GM12878 (cell line): Measurements from ENCODE around the gene SLC24A4. TPM values are rescaled to one million over a fixed set of nuclear protein-coding genes. Genes with fewer than 3 reads are reported as not detected.

Experiments used
- ATAC-seq: fragments of 200-7000 bp; cut with Tn5 transposase; 3 replicates; pipeline ENCODE4 v1.9.1; 2020; ENCODE audit warnings: mild to moderate bottlenecking, moderate library complexity
- BruUV-seq: library from RNA; stranded (reverse); fragments of 400-500 nt; replicated peaks from 2 replicates; lab custom pipeline; 2021; lab: Mats Ljungman, UMichigan
- CTCF ChIA-PET: fragments of 300-600 bp; sonication (Branson Sonifier 250); formaldehyde crosslinking; extraction: SDS; loops from one replicate; lab custom pipeline; 2021; ENCODE audit warnings: inconsistent platforms; lab: Yijun Ruan, JAX
- POLR2A ChIA-PET: fragments of 350-600 bp; formaldehyde crosslinking; extraction: SDS; loops from one replicate; lab custom pipeline; 2021; ENCODE audit warnings: inconsistent platforms; lab: Charles Lee
- RAD21 ChIA-PET: fragments of 300-600 bp; sonication (Branson Sonifier 250); formaldehyde crosslinking; loops from one replicate; lab custom pipeline; 2023; ENCODE audit warnings: antibody characterized with exemption; ENCODE audit not compliant: unreplicated experiment; lab: Charles Lee
- SMC1A ChIA-PET: fragments of 300-600 bp; sonication (Branson Sonifier 250); formaldehyde crosslinking; loops from one replicate; lab custom pipeline; 2023; ENCODE audit not compliant: unreplicated experiment, uncharacterized antibody; lab: Charles Lee
- DNase-seq: peaks from one replicate; pipeline ENCODE4 v3.0.0-alpha.2; 2011; ENCODE audit warnings: low read depth, low spot score
- FAIRE-seq: peaks from 3 replicates; lab custom pipeline; 2011; peaks lifted over from hg19 to GRCh38; lab: Jason Lieb, UNC
- H2AFZ ChIP-seq: 2 replicates; pipeline ENCODE4 v1.6.0; 2011; ENCODE audit warnings: low read depth, low read length, control low read depth; ENCODE audit not compliant: control insufficient read depth
- H3K27ac ChIP-seq: 2 replicates; pipeline ENCODE4 v1.5.1; 2011; ENCODE audit warnings: control low read depth; ENCODE audit not compliant: control insufficient read depth, insufficient read depth
- H3K27me3 ChIP-seq, 2 experiments: replicated peaks in 1 of 2; 2 replicates each; pipeline versions ENCODE4 v1.6.0 to v1.6.1; 2011; ENCODE audit warnings: low read length in 1 of 2; ENCODE audit not compliant: control insufficient read depth in 2 of 2, insufficient read depth in 2 of 2
- H3K36me3 ChIP-seq, 2 experiments: 2 replicates each; pipeline ENCODE4 v1.5.1; 2011; ENCODE audit warnings: low read length in 1 of 2; ENCODE audit not compliant: control insufficient read depth in 2 of 2, insufficient read depth in 2 of 2
- H3K4me1 ChIP-seq: 2 replicates; pipeline ENCODE4 v1.6.1; 2011; ENCODE audit warnings: mild to moderate bottlenecking, low read length, moderate library complexity, mixed read lengths; ENCODE audit not compliant: control insufficient read depth, insufficient read depth
- H3K4me2 ChIP-seq: 2 replicates; pipeline ENCODE4 v1.6.0; 2011; ENCODE audit warnings: control low read depth; ENCODE audit not compliant: control insufficient read depth, insufficient read depth
- H3K4me3 ChIP-seq: fragments of 200-600 bp; sonication (generic); 2 replicates; pipeline ENCODE4 v1.5.1; 2016
- H3K79me2 ChIP-seq: 2 replicates; pipeline ENCODE4 v1.6.0; 2011; ENCODE audit warnings: low read length; ENCODE audit not compliant: control insufficient read depth, insufficient read depth
- H3K9ac ChIP-seq: 2 replicates; pipeline ENCODE4 v1.8.0; 2011; ENCODE audit warnings: low read length, control low read depth, mixed read lengths; ENCODE audit not compliant: control insufficient read depth, insufficient read depth
- H3K9me3 ChIP-seq: replicated peaks from 3 replicates; pipeline ENCODE4 v1.5.1; 2011; ENCODE audit warnings: mild to moderate bottlenecking, low read length; ENCODE audit not compliant: control insufficient read depth, insufficient read depth
- H4K20me1 ChIP-seq: 2 replicates; pipeline ENCODE4 v1.6.0; 2011; ENCODE audit not compliant: control insufficient read depth, insufficient read depth
- BCL3 ChIP-seq: IDR thresholded peaks from 2 replicates; pipeline ENCODE4 v1.6.1; 2011; ENCODE audit warnings: borderline replicate concordance, low read depth, mild to moderate bottlenecking, moderate library complexity, low read length; ENCODE audit not compliant: insufficient read depth, poor library complexity, severe bottlenecking
- E2F8 ChIP-seq: fragments of 450-650 bp; IDR thresholded peaks from 2 replicates; pipeline ENCODE4 v1.6.1; 2018; ENCODE audit warnings: mild to moderate bottlenecking, low read depth, moderate library complexity; ENCODE audit not compliant: partially characterized antibody
- IKZF1 ChIP-seq: fragments of 450-650 bp; conservative IDR thresholded peaks from 2 replicates; pipeline ENCODE4 v1.6.1; 2017; ENCODE audit warnings: antibody characterized with exemption, mild to moderate bottlenecking
- IKZF2 ChIP-seq, 2 experiments: fragments of 450-650 bp; IDR thresholded peaks; 2 replicates each; pipeline ENCODE4 v1.6.1; 2017; ENCODE audit warnings: mild to moderate bottlenecking in 2 of 2, moderate library complexity in 2 of 2
- IRF4 ChIP-seq: IDR thresholded peaks from 2 replicates; pipeline ENCODE4 v1.6.1; 2011; ENCODE audit warnings: low read depth, low read length
- REST ChIP-seq: IDR thresholded peaks from 2 replicates; pipeline ENCODE4 v1.6.1; 2012; ENCODE audit warnings: mild to moderate bottlenecking, low read depth, low read length
- SUPT20H ChIP-seq: IDR thresholded peaks from 2 replicates; pipeline ENCODE4 v1.6.1; 2011; ENCODE audit warnings: low read depth, mild to moderate bottlenecking, low read length, moderate library complexity, borderline replicate concordance; ENCODE audit not compliant: control insufficient read depth
- USF1 ChIP-seq: IDR thresholded peaks from 2 replicates; pipeline ENCODE4 v1.6.1; 2011; ENCODE audit warnings: borderline replicate concordance, low read depth, mild to moderate bottlenecking, moderate library complexity, mixed read lengths, low read length; ENCODE audit not compliant: insufficient read depth; ENCODE audit errors: extremely low read length
- WRNIP1 ChIP-seq: IDR thresholded peaks from 2 replicates; pipeline ENCODE4 v1.6.1; 2011; ENCODE audit warnings: low read depth, low read length, improper control_type of control experiment, borderline replicate concordance
- YBX1 ChIP-seq: fragments of 450-650 bp; IDR thresholded peaks from 2 replicates; pipeline ENCODE4 v1.6.1; 2016; ENCODE audit warnings: antibody characterized with exemption
- ZNF24 ChIP-seq: fragments of 450-650 bp; IDR thresholded peaks from 2 replicates; pipeline ENCODE4 v1.6.1; 2017; ENCODE audit warnings: antibody characterized with exemption, mild to moderate bottlenecking
- WGBS: methylation state at CpG from one replicate; pipeline ENCODE4 v1.1.6; 2016; ENCODE audit warnings: low lambda C conversion rate; ENCODE audit not compliant: insufficient replicate concordance, insufficient coverage; ENCODE audit errors: missing lambda C conversion rate; 5-methylcytosine and 5-hydroxymethylcytosine counted together
- in situ Hi-C: fragments of 300-500 bp; cut with MboI; formaldehyde crosslinking; loops from 9 replicates; pipeline ENCODE4 v1.14.3; 2018; ENCODE audit warnings: mixed read lengths
- intact Hi-C: fragments of 100-400 bp; cut with micrococcal nuclease; formaldehyde crosslinking; loops from one replicate; pipeline ENCODE4 v1.14.2; 2022; ENCODE audit not compliant: unreplicated experiment
- polyA plus RNA-seq, 11 experiments: library from polyadenylated mRNA; depleted of rRNA in 4 of 11; unstranded in 6 of 11; stranded (reverse) in 5 of 11; fragments of >200 nt; fragmentation: Nextera tagmentation in 4 of 11; fragmentation: Illumina TruSeq in 1 of 11; extraction: Ambion mirVana in 4 of 11; extraction: Trizol in 1 of 11; gene quantifications; 1 replicate in 1 of 11; 2 replicates in 10 of 11; pipeline versions ENCODE4 v1.2.1 to v1.2.3, GENCODE V29; 2011 to 2016; ENCODE audit warnings: inconsistent platforms in 2 of 11, missing spikeins in 2 of 11, low read depth in 1 of 11
- total RNA-seq, 4 experiments: library from RNA; depleted of rRNA in 3 of 4; stranded (reverse); fragments of >200 nt in 3 of 4; fragmentation: Illumina TruSeq in 1 of 4; extraction: Trizol in 1 of 4; gene quantifications; 2 replicates each; pipeline versions ENCODE4 v1.2.1 to v1.2.3, GENCODE V29; 2013 to 2021

SLC24A4 gene
- total and polyA plus RNA-seq, 10 of the 15 experiments (the other 5 are each of a cell fraction or from before 2014, with no cell fraction given), result under 0.01 to 0.46 (median 0.04) TPM; not detected in 5

GRCh38 chr14:92460541-92460915 lies 137.6 kb downstream of the SLC24A4 start (continued):
- no peak for TF ChIP-seq BCL3

GRCh38 chr14:92460916-92461579 lies 138.1 kb downstream of the SLC24A4 start:
- Histone ChIP-seq H3K9me3 (peaks cover under 1% of the 10 kb centered on the region; the same call in 1 of the 3 replicates), H3K4me2 (peak overlapping the region; percentile 68), H3K4me3 (no peak overlapping the region), H3K27me3 (no peaks in the 10 kb centered on the region), H3K27ac (no peak overlapping the region), H4K20me1 (no peaks in the 10 kb centered on the region), H3K79me2 (no peaks in the 10 kb centered on the region), H3K4me1 (peaks cover 16% of the 10 kb centered on the region), H3K36me3 (no peaks in the 10 kb centered on the region), H2AFZ (peak overlapping the region; percentile 71), H3K9ac (no peak overlapping the region)
- DNase-seq (peak; percentile 61), FAIRE-seq (peak; percentile 69), ATAC-seq (peak; percentile 85)
- WGBS, result 8% methylated on average over 19 of the region's 19 CpGs
- ChIA-PET SMC1A (interaction anchor here (0.6 to 2.7 kb wide), 27 partner anchors 9 to 352 kb away, joined by 3 to 16 read pairs (median 4); no protein-coding TSS in a partner anchor), RAD21 (interaction anchor here (1.0 to 2.7 kb wide), 17 partner anchors 22 to 325 kb away, joined by 3 to 14 read pairs (median 5); no protein-coding TSS in a partner anchor), CTCF (interaction anchor here (0.9 to 3.9 kb wide), 19 partner anchors 13 to 464 kb away, joined by 3 to 26 read pairs (median 4); no protein-coding TSS in a partner anchor), POLR2A (interaction anchor here (0.6 to 2.0 kb wide), 5 partner anchors 12 to 220 kb away, joined by 3 to 6 read pairs (median 3); no protein-coding TSS in a partner anchor)
- BruUV-seq, result no TSS peak
- intact Hi-C loops (loop anchor here (2.0 kb wide), 1 partner anchor 220 kb away; no protein-coding TSS in a partner anchor), in situ Hi-C loops (no loop called here)
- no peak for TF ChIP-seq YBX1
- TF ChIP-seq ZNF24, result no peak
- TF ChIP-seq REST, result no peak
- no peak for TF ChIP-seq E2F8
- no peak for TF ChIP-seq SUPT20H
- peak; percentile 2 for TF ChIP-seq USF1
- peak; percentile 62 for TF ChIP-seq IKZF1
- TF ChIP-seq IKZF2 (IDR thresholded peaks at IDR 0.05), result peak; percentile 61 to 64
- no peak for TF ChIP-seq WRNIP1
- TF ChIP-seq IRF4, result 0 out of 2 replicates have a peak, but pooled peaks have one; percentile 23
